OCI-LY7 (cell line): ENCODE data around the gene APBA3.

Experiments used
- EZH2phosphoT487 ChIP-seq: fragments of 200-600 bp; sonication (generic); IDR thresholded peaks from 2 replicates; pipeline ENCODE4 v1.6.1; 2018; ENCODE audit warnings: low read depth, borderline replicate concordance, mild to moderate bottlenecking, mixed run types, antibody characterized with exemption, low read length, moderate library complexity, mixed read lengths
- TF ChIP-seq, protein P1 (sequence below): fragments of 200-600 bp; sonication (generic); conservative IDR thresholded peaks from 2 replicates; pipeline ENCODE4 v1.5.1; 2014; ENCODE audit warnings: mild to moderate bottlenecking, antibody characterized with exemption, low read length, moderate library complexity, mixed read lengths

- TF ChIP-seq, protein P1, sequence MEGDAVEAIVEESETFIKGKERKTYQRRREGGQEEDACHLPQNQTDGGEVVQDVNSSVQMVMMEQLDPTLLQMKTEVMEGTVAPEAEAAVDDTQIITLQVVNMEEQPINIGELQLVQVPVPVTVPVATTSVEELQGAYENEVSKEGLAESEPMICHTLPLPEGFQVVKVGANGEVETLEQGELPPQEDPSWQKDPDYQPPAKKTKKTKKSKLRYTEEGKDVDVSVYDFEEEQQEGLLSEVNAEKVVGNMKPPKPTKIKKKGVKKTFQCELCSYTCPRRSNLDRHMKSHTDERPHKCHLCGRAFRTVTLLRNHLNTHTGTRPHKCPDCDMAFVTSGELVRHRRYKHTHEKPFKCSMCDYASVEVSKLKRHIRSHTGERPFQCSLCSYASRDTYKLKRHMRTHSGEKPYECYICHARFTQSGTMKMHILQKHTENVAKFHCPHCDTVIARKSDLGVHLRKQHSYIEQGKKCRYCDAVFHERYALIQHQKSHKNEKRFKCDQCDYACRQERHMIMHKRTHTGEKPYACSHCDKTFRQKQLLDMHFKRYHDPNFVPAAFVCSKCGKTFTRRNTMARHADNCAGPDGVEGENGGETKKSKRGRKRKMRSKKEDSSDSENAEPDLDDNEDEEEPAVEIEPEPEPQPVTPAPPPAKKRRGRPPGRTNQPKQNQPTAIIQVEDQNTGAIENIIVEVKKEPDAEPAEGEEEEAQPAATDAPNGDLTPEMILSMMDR = no peak
- no peak for TF ChIP-seq EZH2phosphoT487
Observed at GRCh38 chr19:3796358-3796757, 34.9 kb upstream of the APBA3 start.
